WTC11 (cell line): ENCODE results near the gene ZNF664. TPM values are rescaled to one million over a fixed set of nuclear protein-coding genes. Genes with fewer than 3 reads are reported as not detected.

ENCODE experiments used
- ATAC-seq: fragments of 200-7000 bp; cut with Tn5 transposase; 2 replicates; pipeline ENCODE4 v1.10.0; 2021; ENCODE audit warnings: mild to moderate bottlenecking, moderate library complexity
- CTCF ChIA-PET: fragments of 300-600 bp; sonication (Branson Sonifier 250); formaldehyde crosslinking; loops from one replicate; lab custom pipeline; 2021; ENCODE audit warnings: antibody characterized with exemption; lab: Charles Lee
- POLR2A ChIA-PET: fragments of 350-600 bp; sonication (Branson Sonifier 250); formaldehyde crosslinking; loops from one replicate; lab custom pipeline; 2021; ENCODE audit warnings: antibody characterized with exemption; lab: Charles Lee
- DNase-seq: peaks from one replicate; pipeline ENCODE4 v3.0.0; 2021; ENCODE audit warnings: low spot score
- H3K27ac Mint-ChIP-seq: 2 replicates; pipeline ENCODE4 v1.8.0; 2021; ENCODE audit warnings: mixed read lengths
- H3K27me3 Mint-ChIP-seq: 2 replicates; pipeline ENCODE4 v1.8.0; 2021; ENCODE audit warnings: low read depth, mild to moderate bottlenecking, moderate library complexity, mixed read lengths
- H3K36me3 Mint-ChIP-seq: 2 replicates; pipeline ENCODE4 v1.8.0; 2021; ENCODE audit warnings: mixed read lengths
- H3K4me1 Mint-ChIP-seq: 2 replicates; pipeline ENCODE4 v1.8.0; 2022; ENCODE audit warnings: mixed read lengths
- H3K4me3 Mint-ChIP-seq: 2 replicates; pipeline ENCODE4 v1.8.0; 2021; ENCODE audit warnings: mild to moderate bottlenecking, moderate library complexity, mixed read lengths
- H3K9me3 Mint-ChIP-seq: 2 replicates; pipeline ENCODE4 v1.8.0; 2021; ENCODE audit warnings: mixed read lengths
- AR ChIP-seq: fragments of 250-450 bp; sonication (Bioruptor Pico); IDR thresholded peaks from 2 replicates; pipeline ENCODE4 v1.9.0; 2021; ENCODE audit warnings: mild to moderate bottlenecking
- ATF2 ChIP-seq: sonication (generic); formaldehyde crosslinking; IDR thresholded peaks from 2 replicates; pipeline ENCODE4 v1.8.1; 2022; ENCODE audit warnings: low read depth, missing genetic modification reagents, borderline replicate concordance
- ATF3 ChIP-seq: sonication (generic); formaldehyde crosslinking; conservative IDR thresholded peaks from 2 replicates; pipeline ENCODE4 v1.8.1; 2022; ENCODE audit warnings: mild to moderate bottlenecking, missing genetic modification reagents
- ATF6 ChIP-seq: sonication (generic); formaldehyde crosslinking; IDR thresholded peaks from 2 replicates; pipeline ENCODE4 v1.8.1; 2023; ENCODE audit warnings: mild to moderate bottlenecking, missing genetic modification reagents
- CDX4 ChIP-seq: fragments of 250-450 bp; sonication (Bioruptor Pico); IDR thresholded peaks from 2 replicates; pipeline ENCODE4 v1.9.0; 2021; ENCODE audit warnings: moderate library complexity, mild to moderate bottlenecking, inconsistent platforms, borderline replicate concordance
- CREB1 ChIP-seq: sonication (generic); formaldehyde crosslinking; IDR thresholded peaks from 2 replicates; pipeline ENCODE4 v1.8.0; 2023; ENCODE audit warnings: mild to moderate bottlenecking, missing genetic modification reagents
- E2F5 ChIP-seq: sonication (generic); formaldehyde crosslinking; IDR thresholded peaks from 2 replicates; pipeline ENCODE4 v1.8.1; 2022; ENCODE audit warnings: mild to moderate bottlenecking, moderate library complexity, missing genetic modification reagents
- HMGA2 ChIP-seq: fragments of 250-450 bp; sonication (Bioruptor Pico); IDR thresholded peaks from 2 replicates; pipeline ENCODE4 v1.4.0; 2021; ENCODE audit warnings: mild to moderate bottlenecking, moderate library complexity
- IRF1 ChIP-seq: sonication (generic); formaldehyde crosslinking; IDR thresholded peaks from 2 replicates; pipeline ENCODE4 v1.8.0; 2023; ENCODE audit warnings: missing genetic modification reagents
- MYBL2 ChIP-seq: sonication (generic); formaldehyde crosslinking; IDR thresholded peaks from 2 replicates; pipeline ENCODE4 v1.8.1; 2023; ENCODE audit warnings: mild to moderate bottlenecking, moderate library complexity, missing genetic modification reagents
- NFATC4 ChIP-seq: fragments of 250-450 bp; sonication (Bioruptor Pico); IDR thresholded peaks from 2 replicates; pipeline ENCODE4 v1.9.0; 2021; ENCODE audit warnings: mild to moderate bottlenecking
- NFE2L1 ChIP-seq: sonication (generic); formaldehyde crosslinking; IDR thresholded peaks from 2 replicates; pipeline ENCODE4 v1.8.1; 2023; ENCODE audit warnings: missing genetic modification reagents
- PRRX2 ChIP-seq: fragments of 250-450 bp; sonication (Bioruptor Pico); IDR thresholded peaks from 2 replicates; pipeline ENCODE4 v1.8.0; 2021; ENCODE audit warnings: mild to moderate bottlenecking
- SMAD4 ChIP-seq: sonication (generic); formaldehyde crosslinking; IDR thresholded peaks from 2 replicates; pipeline ENCODE4 v1.8.0; 2022; ENCODE audit warnings: mild to moderate bottlenecking, missing genetic modification reagents
- SP1 ChIP-seq: sonication (generic); formaldehyde crosslinking; conservative IDR thresholded peaks from 2 replicates; pipeline ENCODE4 v1.8.1; 2022; ENCODE audit warnings: missing genetic modification reagents
- TEAD1 ChIP-seq: sonication (generic); formaldehyde crosslinking; IDR thresholded peaks from 2 replicates; pipeline ENCODE4 v1.8.0; 2022; ENCODE audit warnings: mild to moderate bottlenecking, missing genetic modification reagents
- ZMAT4 ChIP-seq: fragments of 250-450 bp; sonication (Bioruptor Pico); IDR thresholded peaks from 2 replicates; pipeline ENCODE4 v1.9.0; 2021; ENCODE audit warnings: mild to moderate bottlenecking
- ZNF219 ChIP-seq: sonication (generic); formaldehyde crosslinking; IDR thresholded peaks from 2 replicates; pipeline ENCODE4 v1.8.0; 2023; ENCODE audit warnings: missing genetic modification reagents, mild to moderate bottlenecking, borderline replicate concordance
- ZNF281 ChIP-seq: sonication (generic); formaldehyde crosslinking; IDR thresholded peaks from 2 replicates; pipeline ENCODE4 v1.8.0; 2023; ENCODE audit warnings: mild to moderate bottlenecking, missing genetic modification reagents
- total RNA-seq: library from RNA; stranded (reverse); gene quantifications from 3 replicates; pipeline ENCODE4 v1.2.3, GENCODE V29; 2021

ZNF664 gene
- total RNA-seq, 1 experiment from 2014 or later: 61.7 TPM

GRCh38 chr12:123996581-123996980 is 23.6 kb downstream of the ZNF664 start (continued):
- TF ChIP-seq HMGA2 (CRISPR knock-in tag): no peak
- TF ChIP-seq AR (CRISPR knock-in tag): no peak
- no peak for TF ChIP-seq ATF6 (CRISPR knock-in tag)
- no peak for TF ChIP-seq TEAD1
- no peak for TF ChIP-seq SP1 (CRISPR knock-in tag)
- no peak for TF ChIP-seq PRRX2 (CRISPR knock-in tag)
- no peak for TF ChIP-seq MYBL2 (CRISPR knock-in tag)
- TF ChIP-seq ATF2 (CRISPR knock-in tag): no peak
- TF ChIP-seq ZNF219: no peak

- no peak for DNase-seq
- H3K4me1 Mint-ChIP-seq: peaks cover 23% of the 10 kb centered on the region
- H3K4me3 Mint-ChIP-seq: no peak overlapping the region
- H3K27me3 Mint-ChIP-seq: no peaks in the 10 kb centered on the region
- CTCF ChIA-PET: interaction anchor here (0.9 to 2.0 kb wide), 5 partner anchors 13 to 155 kb away, joined by 3 to 5 read pairs (median 3); no protein-coding TSS in a partner anchor
- TF ChIP-seq SMAD4 (CRISPR knock-in tag) (no peak), NFE2L1 (CRISPR knock-in tag) (no peak), HMGA2 (CRISPR knock-in tag) (no peak), E2F5 (CRISPR knock-in tag) (no peak), ZMAT4 (CRISPR knock-in tag) (no peak)
- TF ChIP-seq, all 79 proteins: peak for 0
- no peak overlapping the region for H3K27ac Mint-ChIP-seq
- no peaks in the 10 kb centered on the region for H3K36me3 Mint-ChIP-seq
- no peak for ATAC-seq
- POLR2A ChIA-PET: no interaction called here
- H3K9me3 Mint-ChIP-seq: no peaks in the 10 kb centered on the region
These were observed 24.2 kb downstream of the ZNF664 start for GRCh38 chr12:123997033-123997822.

GRCh38 chr12:123997908-123998307 is 24.9 kb downstream of the ZNF664 start:
- ChIA-PET CTCF (interaction anchor here (1.0 to 1.2 kb wide), 2 partner anchors 14 to 34 kb away, joined by 3 read pairs; no protein-coding TSS in a partner anchor), POLR2A (no interaction called here)
- H3K4me1 Mint-ChIP-seq: peaks cover 23% of the 10 kb centered on the region
- ATAC-seq (no peak), DNase-seq (no peak)
- H3K36me3 Mint-ChIP-seq: no peaks in the 10 kb centered on the region
- no peaks in the 10 kb centered on the region for H3K9me3 Mint-ChIP-seq
- H3K27ac Mint-ChIP-seq: no peak overlapping the region
- H3K27me3 Mint-ChIP-seq: no peaks in the 10 kb centered on the region
- no peak overlapping the region for H3K4me3 Mint-ChIP-seq
- TF ChIP-seq NFATC4: no peak
- TF ChIP-seq CDX4 (CRISPR knock-in tag): no peak
- TF ChIP-seq ZNF281 (CRISPR knock-in tag): no peak
- no peak for TF ChIP-seq IRF1 (CRISPR knock-in tag)
- TF ChIP-seq CREB1 (CRISPR knock-in tag): no peak
- no peak for TF ChIP-seq ATF3 (CRISPR knock-in tag)
